GM23338 (cell line): ENCODE results near the gene GRAMD1C. TPM values are rescaled to one million over a fixed set of nuclear protein-coding genes. Genes with fewer than 3 reads are reported as not detected.

ENCODE experiments used
- ATAC-seq: fragments of 200-7000 bp; cut with Tn5 transposase; 3 replicates; pipeline ENCODE4 v1.9.1; 2020
- DNase-seq: peaks from one replicate; pipeline ENCODE4 v3.0.0-alpha.2; 2015; ENCODE audit warnings: low spot score
- H2AFZ ChIP-seq: fragments of 200-600 bp; sonication (generic); 2 replicates; pipeline ENCODE4 v1.8.0; 2016; ENCODE audit warnings: antibody characterized with exemption, mild to moderate bottlenecking, moderate library complexity
- H3F3A ChIP-seq: fragments of 200-600 bp; sonication (generic); replicated peaks from 2 replicates; pipeline ENCODE4 v1.8.0; 2017; ENCODE audit warnings: antibody characterized with exemption, mixed run types, low read depth
- H3K27ac ChIP-seq: fragments of 200-600 bp; sonication (generic); 2 replicates; pipeline ENCODE4 v1.6.1; 2016; ENCODE audit warnings: low read depth
- H3K27me3 ChIP-seq: fragments of 200-600 bp; sonication (generic); 2 replicates; pipeline ENCODE4 v1.8.0; 2016; ENCODE audit warnings: mild to moderate bottlenecking, mixed run types, moderate library complexity; ENCODE audit not compliant: insufficient read depth
- H3K36me3 ChIP-seq: fragments of 200-600 bp; sonication (generic); 2 replicates; pipeline ENCODE4 v1.8.0; 2016; ENCODE audit warnings: mild to moderate bottlenecking; ENCODE audit not compliant: insufficient read depth
- H3K4me1 ChIP-seq: fragments of 200-600 bp; sonication (generic); 2 replicates; pipeline ENCODE4 v1.8.0; 2016; ENCODE audit warnings: mild to moderate bottlenecking, moderate library complexity; ENCODE audit not compliant: insufficient read depth
- H3K4me2 ChIP-seq: fragments of 200-600 bp; sonication (generic); 2 replicates; pipeline ENCODE4 v1.7.1; 2017; ENCODE audit warnings: mixed run types
- H3K4me3 ChIP-seq: fragments of 200-600 bp; sonication (generic); 2 replicates; pipeline ENCODE4 v1.6.1; 2016; ENCODE audit warnings: mixed run types
- H3K79me2 ChIP-seq: fragments of 200-600 bp; sonication (generic); replicated peaks from 2 replicates; pipeline ENCODE4 v1.8.0; 2017; ENCODE audit warnings: mild to moderate bottlenecking; ENCODE audit not compliant: insufficient read depth
- H3K9me2 ChIP-seq: fragments of 200-600 bp; sonication (generic); 2 replicates; pipeline ENCODE4 v1.8.0; 2017; ENCODE audit not compliant: insufficient read depth
- H4K20me1 ChIP-seq: fragments of 200-600 bp; sonication (generic); replicated peaks from 2 replicates; pipeline ENCODE4 v1.8.0; 2017; ENCODE audit warnings: mild to moderate bottlenecking; ENCODE audit not compliant: insufficient read depth
- H3K27ac Mint-ChIP-seq: 2 replicates; pipeline ENCODE4 v1.8.0; 2020; ENCODE audit warnings: inconsistent platforms, mild to moderate bottlenecking, moderate library complexity, mixed read lengths
- H3K27me3 Mint-ChIP-seq: 3 replicates; pipeline ENCODE4 v1.8.0; 2022; ENCODE audit warnings: low read depth, mild to moderate bottlenecking, moderate library complexity, mixed read lengths, inconsistent platforms; ENCODE audit not compliant: insufficient read depth, poor library complexity
- H3K36me3 Mint-ChIP-seq: 3 replicates; pipeline ENCODE4 v1.8.0; 2021; ENCODE audit warnings: low read depth, mild to moderate bottlenecking, inconsistent platforms, moderate library complexity, mixed read lengths
- H3K4me1 Mint-ChIP-seq: 3 replicates; pipeline ENCODE4 v1.8.0; 2020; ENCODE audit warnings: mild to moderate bottlenecking, inconsistent platforms, mixed read lengths
- H3K4me3 Mint-ChIP-seq: 3 replicates; pipeline ENCODE4 v1.8.0; 2021; ENCODE audit warnings: moderate library complexity, mild to moderate bottlenecking, inconsistent platforms, mixed read lengths
- H3K9me3 Mint-ChIP-seq: 3 replicates; pipeline ENCODE4 v1.8.0; 2020; ENCODE audit warnings: moderate library complexity, mild to moderate bottlenecking, inconsistent platforms, mixed read lengths
- CREB1 ChIP-seq: fragments of 250-450 bp; sonication (Bioruptor Pico); IDR thresholded peaks from 2 replicates; pipeline ENCODE4 v1.5.0; 2020; ENCODE audit warnings: low read depth, mild to moderate bottlenecking, moderate library complexity
- EZH2 ChIP-seq: fragments of 200-600 bp; sonication (generic); IDR thresholded peaks from one replicate; pipeline ENCODE4 v1.8.0; 2017; ENCODE audit warnings: antibody characterized with exemption, mild to moderate bottlenecking, low read depth; ENCODE audit not compliant: unreplicated experiment
- EZH2phosphoT487 ChIP-seq: fragments of 200-600 bp; sonication (generic); IDR thresholded peaks from one replicate; pipeline ENCODE4 v1.8.1; 2018; ENCODE audit warnings: antibody characterized with exemption; ENCODE audit not compliant: unreplicated experiment
- JUNB ChIP-seq: IDR thresholded peaks from one replicate; pipeline ENCODE4 v1.6.1; 2016; ENCODE audit warnings: antibody characterized with exemption; ENCODE audit not compliant: unreplicated experiment
- NANOG ChIP-seq: IDR thresholded peaks from 2 replicates; pipeline ENCODE4 v1.6.1; 2016; ENCODE audit warnings: antibody characterized with exemption, borderline replicate concordance
- POLR2AphosphoS5 ChIP-seq: IDR thresholded peaks from 2 replicates; pipeline ENCODE4 v1.6.1; 2016; ENCODE audit warnings: antibody characterized with exemption, low read depth
- STAT1 ChIP-seq: IDR thresholded peaks from one replicate; pipeline ENCODE4 v1.6.1; 2016; ENCODE audit warnings: antibody characterized with exemption; ENCODE audit not compliant: unreplicated experiment
- ZNF114 ChIP-seq: fragments of 250-450 bp; sonication (Bioruptor Pico); IDR thresholded peaks from 2 replicates; pipeline ENCODE4 v1.5.0; 2020; ENCODE audit warnings: mild to moderate bottlenecking, moderate library complexity
- ZNF331 ChIP-seq: fragments of 250-450 bp; sonication (Bioruptor Pico); IDR thresholded peaks from 2 replicates; pipeline ENCODE4 v1.5.0; 2020; ENCODE audit warnings: low read depth, mild to moderate bottlenecking, moderate library complexity
- polyA plus RNA-seq: library from polyadenylated mRNA; unstranded; fragments of >200 nt; fragmentation: Nextera tagmentation; extraction: Ambion mirVana; gene quantifications from 2 replicates; pipeline ENCODE4 v1.2.1, GENCODE V29; 2016
- total RNA-seq: library from RNA; depleted of rRNA; stranded (reverse); fragments of >200 nt; shearing (Covaris generic); gene quantifications from 2 replicates; pipeline ENCODE4 v1.2.3, GENCODE V29; 2014
- TF ChIP-seq, protein P1 (sequence below): IDR thresholded peaks from one replicate; pipeline ENCODE4 v1.6.1; 2018; ENCODE audit warnings: antibody characterized with exemption; ENCODE audit not compliant: unreplicated experiment
- TF ChIP-seq, protein P2 (sequence below): fragments of 250-450 bp; sonication (Bioruptor Pico); IDR thresholded peaks from 2 replicates; pipeline ENCODE4 v1.5.0; 2020; ENCODE audit warnings: mild to moderate bottlenecking, moderate library complexity
- TF ChIP-seq, protein P3 (sequence below), 2 experiments: fragments of 200-600 bp in 1 of 2; sonication (generic) in 1 of 2; conservative IDR thresholded peaks; 2 replicates each; pipeline versions ENCODE4 v1.5.1 to v1.6.1; 2016 to 2017; ENCODE audit warnings: antibody characterized with exemption in 2 of 2, low read depth in 2 of 2, mild to moderate bottlenecking in 2 of 2, moderate library complexity in 1 of 2
- TF ChIP-seq, protein P4 (sequence below): IDR thresholded peaks from 2 replicates; pipeline ENCODE4 v1.6.1; 2016; ENCODE audit warnings: antibody characterized with exemption

GRAMD1C gene
- total and polyA plus RNA-seq, 2 experiments from 2014 or later: 3.3 to 3.6 TPM

DNA sequence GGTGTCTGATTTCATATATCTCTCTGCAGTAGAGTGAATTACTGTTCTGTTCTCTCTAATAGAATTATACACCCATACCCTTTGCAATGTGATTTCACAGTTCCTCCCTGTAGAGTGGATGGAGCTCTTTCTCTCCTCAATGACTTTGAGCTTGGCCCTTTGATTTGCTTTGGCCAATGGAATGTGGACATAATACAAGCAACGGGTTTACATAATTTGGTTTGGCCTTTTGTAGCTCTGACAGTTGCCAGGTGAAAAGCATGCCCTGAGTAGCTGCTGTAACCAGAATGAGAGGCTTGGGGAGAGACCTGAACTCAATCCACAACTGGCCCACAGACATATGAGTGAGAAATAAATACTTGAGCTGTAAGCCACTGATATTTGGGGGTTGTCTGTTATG lies 141.3 kb downstream of the GRAMD1C start:
- Histone ChIP-seq H3K4me3 (no peak overlapping the region), H3K27ac (no peak overlapping the region), H3F3A (no peaks in the 10 kb centered on the region), H3K27me3 (no peaks in the 10 kb centered on the region), H4K20me1 (no peaks in the 10 kb centered on the region), H3K9me2 (peaks cover 5% of the 10 kb centered on the region; the same call in 1 of the 2 replicates), H3K36me3 (no peaks in the 10 kb centered on the region; the same call in 1 of the 2 replicates), H3K79me2 (no peaks in the 10 kb centered on the region), H3K4me2 (no peak overlapping the region), H2AFZ (no peak overlapping the region), H3K4me1 (no peaks in the 10 kb centered on the region)
- H3K4me3 Mint-ChIP-seq: no peak overlapping the region
- ATAC-seq (no peak), DNase-seq (no peak)
- TF ChIP-seq ZNF114 (no peak), CREB1 (CRISPR knock-in tag) (no peak), POLR2AphosphoS5 (no peak), ZNF331 (CRISPR knock-in tag) (no peak), STAT1 (no peak), NANOG (no peak), EZH2 (no peak), JUNB (no peak), EZH2phosphoT487 (no peak)
- TF ChIP-seq, protein P1, sequence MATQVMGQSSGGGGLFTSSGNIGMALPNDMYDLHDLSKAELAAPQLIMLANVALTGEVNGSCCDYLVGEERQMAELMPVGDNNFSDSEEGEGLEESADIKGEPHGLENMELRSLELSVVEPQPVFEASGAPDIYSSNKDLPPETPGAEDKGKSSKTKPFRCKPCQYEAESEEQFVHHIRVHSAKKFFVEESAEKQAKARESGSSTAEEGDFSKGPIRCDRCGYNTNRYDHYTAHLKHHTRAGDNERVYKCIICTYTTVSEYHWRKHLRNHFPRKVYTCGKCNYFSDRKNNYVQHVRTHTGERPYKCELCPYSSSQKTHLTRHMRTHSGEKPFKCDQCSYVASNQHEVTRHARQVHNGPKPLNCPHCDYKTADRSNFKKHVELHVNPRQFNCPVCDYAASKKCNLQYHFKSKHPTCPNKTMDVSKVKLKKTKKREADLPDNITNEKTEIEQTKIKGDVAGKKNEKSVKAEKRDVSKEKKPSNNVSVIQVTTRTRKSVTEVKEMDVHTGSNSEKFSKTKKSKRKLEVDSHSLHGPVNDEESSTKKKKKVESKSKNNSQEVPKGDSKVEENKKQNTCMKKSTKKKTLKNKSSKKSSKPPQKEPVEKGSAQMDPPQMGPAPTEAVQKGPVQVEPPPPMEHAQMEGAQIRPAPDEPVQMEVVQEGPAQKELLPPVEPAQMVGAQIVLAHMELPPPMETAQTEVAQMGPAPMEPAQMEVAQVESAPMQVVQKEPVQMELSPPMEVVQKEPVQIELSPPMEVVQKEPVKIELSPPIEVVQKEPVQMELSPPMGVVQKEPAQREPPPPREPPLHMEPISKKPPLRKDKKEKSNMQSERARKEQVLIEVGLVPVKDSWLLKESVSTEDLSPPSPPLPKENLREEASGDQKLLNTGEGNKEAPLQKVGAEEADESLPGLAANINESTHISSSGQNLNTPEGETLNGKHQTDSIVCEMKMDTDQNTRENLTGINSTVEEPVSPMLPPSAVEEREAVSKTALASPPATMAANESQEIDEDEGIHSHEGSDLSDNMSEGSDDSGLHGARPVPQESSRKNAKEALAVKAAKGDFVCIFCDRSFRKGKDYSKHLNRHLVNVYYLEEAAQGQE: no peak
- TF ChIP-seq, protein P2, sequence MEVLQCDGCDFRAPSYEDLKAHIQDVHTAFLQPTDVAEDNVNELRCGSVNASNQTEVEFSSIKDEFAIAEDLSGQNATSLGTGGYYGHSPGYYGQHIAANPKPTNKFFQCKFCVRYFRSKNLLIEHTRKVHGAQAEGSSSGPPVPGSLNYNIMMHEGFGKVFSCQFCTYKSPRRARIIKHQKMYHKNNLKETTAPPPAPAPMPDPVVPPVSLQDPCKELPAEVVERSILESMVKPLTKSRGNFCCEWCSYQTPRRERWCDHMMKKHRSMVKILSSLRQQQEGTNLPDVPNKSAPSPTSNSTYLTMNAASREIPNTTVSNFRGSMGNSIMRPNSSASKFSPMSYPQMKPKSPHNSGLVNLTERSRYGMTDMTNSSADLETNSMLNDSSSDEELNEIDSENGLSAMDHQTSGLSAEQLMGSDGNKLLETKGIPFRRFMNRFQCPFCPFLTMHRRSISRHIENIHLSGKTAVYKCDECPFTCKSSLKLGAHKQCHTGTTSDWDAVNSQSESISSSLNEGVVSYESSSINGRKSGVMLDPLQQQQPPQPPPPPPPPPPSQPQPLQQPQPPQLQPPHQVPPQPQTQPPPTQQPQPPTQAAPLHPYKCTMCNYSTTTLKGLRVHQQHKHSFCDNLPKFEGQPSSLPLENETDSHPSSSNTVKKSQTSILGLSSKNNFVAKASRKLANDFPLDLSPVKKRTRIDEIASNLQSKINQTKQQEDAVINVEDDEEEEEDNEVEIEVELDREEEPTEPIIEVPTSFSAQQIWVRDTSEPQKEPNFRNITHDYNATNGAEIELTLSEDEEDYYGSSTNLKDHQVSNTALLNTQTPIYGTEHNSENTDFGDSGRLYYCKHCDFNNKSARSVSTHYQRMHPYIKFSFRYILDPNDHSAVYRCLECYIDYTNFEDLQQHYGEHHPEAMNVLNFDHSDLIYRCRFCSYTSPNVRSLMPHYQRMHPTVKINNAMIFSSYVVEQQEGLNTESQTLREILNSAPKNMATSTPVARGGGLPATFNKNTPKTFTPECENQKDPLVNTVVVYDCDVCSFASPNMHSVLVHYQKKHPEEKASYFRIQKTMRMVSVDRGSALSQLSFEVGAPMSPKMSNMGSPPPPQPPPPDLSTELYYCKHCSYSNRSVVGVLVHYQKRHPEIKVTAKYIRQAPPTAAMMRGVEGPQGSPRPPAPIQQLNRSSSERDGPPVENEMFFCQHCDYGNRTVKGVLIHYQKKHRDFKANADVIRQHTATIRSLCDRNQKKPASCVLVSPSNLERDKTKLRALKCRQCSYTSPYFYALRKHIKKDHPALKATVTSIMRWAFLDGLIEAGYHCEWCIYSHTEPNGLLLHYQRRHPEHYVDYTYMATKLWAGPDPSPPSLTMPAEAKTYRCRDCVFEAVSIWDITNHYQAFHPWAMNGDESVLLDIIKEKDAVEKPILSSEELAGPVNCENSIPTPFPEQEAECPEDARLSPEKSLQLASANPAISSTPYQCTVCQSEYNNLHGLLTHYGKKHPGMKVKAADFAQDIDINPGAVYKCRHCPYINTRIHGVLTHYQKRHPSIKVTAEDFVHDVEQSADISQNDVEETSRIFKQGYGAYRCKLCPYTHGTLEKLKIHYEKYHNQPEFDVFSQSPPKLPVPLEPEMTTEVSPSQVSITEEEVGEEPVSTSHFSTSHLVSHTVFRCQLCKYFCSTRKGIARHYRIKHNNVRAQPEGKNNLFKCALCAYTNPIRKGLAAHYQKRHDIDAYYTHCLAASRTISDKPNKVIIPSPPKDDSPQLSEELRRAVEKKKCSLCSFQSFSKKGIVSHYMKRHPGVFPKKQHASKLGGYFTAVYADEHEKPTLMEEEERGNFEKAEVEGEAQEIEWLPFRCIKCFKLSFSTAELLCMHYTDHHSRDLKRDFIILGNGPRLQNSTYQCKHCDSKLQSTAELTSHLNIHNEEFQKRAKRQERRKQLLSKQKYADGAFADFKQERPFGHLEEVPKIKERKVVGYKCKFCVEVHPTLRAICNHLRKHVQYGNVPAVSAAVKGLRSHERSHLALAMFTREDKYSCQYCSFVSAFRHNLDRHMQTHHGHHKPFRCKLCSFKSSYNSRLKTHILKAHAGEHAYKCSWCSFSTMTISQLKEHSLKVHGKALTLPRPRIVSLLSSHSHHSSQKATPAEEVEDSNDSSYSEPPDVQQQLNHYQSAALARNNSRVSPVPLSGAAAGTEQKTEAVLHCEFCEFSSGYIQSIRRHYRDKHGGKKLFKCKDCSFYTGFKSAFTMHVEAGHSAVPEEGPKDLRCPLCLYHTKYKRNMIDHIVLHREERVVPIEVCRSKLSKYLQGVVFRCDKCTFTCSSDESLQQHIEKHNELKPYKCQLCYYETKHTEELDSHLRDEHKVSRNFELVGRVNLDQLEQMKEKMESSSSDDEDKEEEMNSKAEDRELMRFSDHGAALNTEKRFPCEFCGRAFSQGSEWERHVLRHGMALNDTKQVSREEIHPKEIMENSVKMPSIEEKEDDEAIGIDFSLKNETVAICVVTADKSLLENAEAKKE (CRISPR knock-in tag): no peak
- TF ChIP-seq, protein P3, sequence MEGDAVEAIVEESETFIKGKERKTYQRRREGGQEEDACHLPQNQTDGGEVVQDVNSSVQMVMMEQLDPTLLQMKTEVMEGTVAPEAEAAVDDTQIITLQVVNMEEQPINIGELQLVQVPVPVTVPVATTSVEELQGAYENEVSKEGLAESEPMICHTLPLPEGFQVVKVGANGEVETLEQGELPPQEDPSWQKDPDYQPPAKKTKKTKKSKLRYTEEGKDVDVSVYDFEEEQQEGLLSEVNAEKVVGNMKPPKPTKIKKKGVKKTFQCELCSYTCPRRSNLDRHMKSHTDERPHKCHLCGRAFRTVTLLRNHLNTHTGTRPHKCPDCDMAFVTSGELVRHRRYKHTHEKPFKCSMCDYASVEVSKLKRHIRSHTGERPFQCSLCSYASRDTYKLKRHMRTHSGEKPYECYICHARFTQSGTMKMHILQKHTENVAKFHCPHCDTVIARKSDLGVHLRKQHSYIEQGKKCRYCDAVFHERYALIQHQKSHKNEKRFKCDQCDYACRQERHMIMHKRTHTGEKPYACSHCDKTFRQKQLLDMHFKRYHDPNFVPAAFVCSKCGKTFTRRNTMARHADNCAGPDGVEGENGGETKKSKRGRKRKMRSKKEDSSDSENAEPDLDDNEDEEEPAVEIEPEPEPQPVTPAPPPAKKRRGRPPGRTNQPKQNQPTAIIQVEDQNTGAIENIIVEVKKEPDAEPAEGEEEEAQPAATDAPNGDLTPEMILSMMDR (conservative IDR thresholded peaks at IDR 0.05; ENCODE audit: low read depth in 2 of 2): no peak
- TF ChIP-seq, protein P4, sequence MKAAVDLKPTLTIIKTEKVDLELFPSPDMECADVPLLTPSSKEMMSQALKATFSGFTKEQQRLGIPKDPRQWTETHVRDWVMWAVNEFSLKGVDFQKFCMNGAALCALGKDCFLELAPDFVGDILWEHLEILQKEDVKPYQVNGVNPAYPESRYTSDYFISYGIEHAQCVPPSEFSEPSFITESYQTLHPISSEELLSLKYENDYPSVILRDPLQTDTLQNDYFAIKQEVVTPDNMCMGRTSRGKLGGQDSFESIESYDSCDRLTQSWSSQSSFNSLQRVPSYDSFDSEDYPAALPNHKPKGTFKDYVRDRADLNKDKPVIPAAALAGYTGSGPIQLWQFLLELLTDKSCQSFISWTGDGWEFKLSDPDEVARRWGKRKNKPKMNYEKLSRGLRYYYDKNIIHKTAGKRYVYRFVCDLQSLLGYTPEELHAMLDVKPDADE: no peak
- H3K4me1 Mint-ChIP-seq: no peaks in the 10 kb centered on the region
- no peaks in the 10 kb centered on the region for H3K27me3 Mint-ChIP-seq
- no peak overlapping the region for H3K27ac Mint-ChIP-seq
- H3K36me3 Mint-ChIP-seq: no peaks in the 10 kb centered on the region
- no peaks in the 10 kb centered on the region for H3K9me3 Mint-ChIP-seq
